Duodenal mucosa (tissue), 2 donors: ENCODE measurements around the gene TEAD3.
"Not testable (repeated sequence)": the region's sequence is repeated elsewhere in the genome, so short reads cannot be mapped to it uniquely, and the experiment has no call there.

Source experiments
- H3K27ac ChIP-seq: one replicate; pipeline ENCODE4 v1.7.0; 2013; ENCODE audit warnings: low read depth, low read length
- H3K27me3 ChIP-seq, 2 donors: one replicate each; pipeline ENCODE4 v1.7.0; 2013; ENCODE audit warnings: low read length in 2 of 2, control low read depth in 1 of 2; ENCODE audit not compliant: insufficient read depth in 2 of 2, control insufficient read depth in 1 of 2
- H3K36me3 ChIP-seq, 2 donors: one replicate each; pipeline ENCODE4 v1.7.0; 2013; ENCODE audit warnings: low read length in 2 of 2, control low read depth in 1 of 2; ENCODE audit not compliant: insufficient read depth in 2 of 2, control insufficient read depth in 1 of 2
- H3K4me1 ChIP-seq, 2 donors: one replicate each; pipeline ENCODE4 v1.7.0; 2013; ENCODE audit warnings: low read length in 2 of 2, control low read depth in 1 of 2; ENCODE audit not compliant: insufficient read depth in 2 of 2, control insufficient read depth in 1 of 2
- H3K4me3 ChIP-seq, 2 donors: one replicate each; pipeline ENCODE4 v1.7.0; 2013; ENCODE audit warnings: low read length in 2 of 2, low read depth in 1 of 2
- H3K9ac ChIP-seq, 2 donors: one replicate each; pipeline ENCODE4 v1.7.0; 2013; ENCODE audit warnings: low read length in 2 of 2, low read depth in 1 of 2
- H3K9me3 ChIP-seq, 2 donors: one replicate each; pipeline ENCODE4 v1.7.0; 2013; ENCODE audit warnings: low read length in 2 of 2, control low read depth in 1 of 2; ENCODE audit not compliant: control insufficient read depth in 1 of 2

Gene TEAD3

GRCh38 chr6:35524380-35525020, 27.6 kb upstream of the TEAD3 start:
- H3K9me3 ChIP-seq, result no peaks in the 10 kb centered on the region
- no peaks in the 10 kb centered on the region for H3K36me3 ChIP-seq
- H3K27me3 ChIP-seq, result no peaks in the 10 kb centered on the region
- no peak overlapping the region for H3K4me3 ChIP-seq
- no peaks in the 10 kb centered on the region for H3K4me1 ChIP-seq
- H3K9ac ChIP-seq, result no peak overlapping the region
- H3K27ac ChIP-seq, result no peak overlapping the region

- Histone ChIP-seq H3K9ac (no peak overlapping the region), H3K36me3 (no peaks in the 10 kb centered on the region), H3K4me1 (no peaks in the 10 kb centered on the region), H3K27ac (no peak overlapping the region), H3K9me3 (no peaks in the 10 kb centered on the region), H3K4me3 (peak overlapping the region; percentile 32 to 45), H3K27me3 (no peaks in the 10 kb centered on the region)
Measured at GRCh38 chr6:35522660-35523658, 26.1 kb upstream of the TEAD3 start.

- no peak overlapping the region for H3K4me3 ChIP-seq
- H3K27ac ChIP-seq, result no peak overlapping the region
- no peak overlapping the region for H3K9ac ChIP-seq
- H3K27me3 ChIP-seq, result no peaks in the 10 kb centered on the region
- H3K9me3 ChIP-seq, result no peaks in the 10 kb centered on the region
- H3K36me3 ChIP-seq, result no peaks in the 10 kb centered on the region
- no peaks in the 10 kb centered on the region for H3K4me1 ChIP-seq
Measured at GRCh38 chr6:35522151-35522550, 25.3 kb upstream of the TEAD3 start.

- Histone ChIP-seq H3K9ac (no peak overlapping the region), H3K4me3 (no peak overlapping the region), H3K27ac (no peak overlapping the region), H3K4me1 (no peaks in the 10 kb centered on the region), H3K36me3 (no peaks in the 10 kb centered on the region), H3K27me3 (no peaks in the 10 kb centered on the region), H3K9me3 (no peaks in the 10 kb centered on the region)
Measured at GRCh38 chr6:35521235-35521634, 24.4 kb upstream of the TEAD3 start.

- no peaks in the 10 kb centered on the region for H3K9me3 ChIP-seq
- H3K4me1 ChIP-seq, result no peaks in the 10 kb centered on the region
- no peaks in the 10 kb centered on the region for H3K27me3 ChIP-seq
- no peak overlapping the region for H3K4me3 ChIP-seq
- H3K36me3 ChIP-seq, result no peaks in the 10 kb centered on the region
- H3K27ac ChIP-seq, result no peak overlapping the region
- no peak overlapping the region for H3K9ac ChIP-seq
Measured at GRCh38 chr6:35519313-35520015, 22.6 kb upstream of the TEAD3 start.

GRCh38 chr6:35518566-35519312, 21.9 kb upstream of the TEAD3 start:
- H3K36me3 ChIP-seq, result no peaks in the 10 kb centered on the region
- no peak overlapping the region for H3K27ac ChIP-seq
- H3K27me3 ChIP-seq, result no peaks in the 10 kb centered on the region
- H3K9me3 ChIP-seq, result no peaks in the 10 kb centered on the region
- H3K9ac ChIP-seq, result no peak overlapping the region
- H3K4me1 ChIP-seq, result no peaks in the 10 kb centered on the region
- H3K4me3 ChIP-seq, result no peak overlapping the region

- H3K9me3 ChIP-seq, H3K9ac ChIP-seq, H3K4me1 ChIP-seq, H3K36me3 ChIP-seq, H3K27me3 ChIP-seq, H3K4me3 ChIP-seq, H3K27ac ChIP-seq: not testable (repeated sequence)
Measured at GRCh38 chr6:35517978-35518377, 21.1 kb upstream of the TEAD3 start.

- Histone ChIP-seq H3K9ac (no peak overlapping the region), H3K36me3 (no peaks in the 10 kb centered on the region), H3K4me3 (no peak overlapping the region), H3K27ac (no peak overlapping the region), H3K9me3 (no peaks in the 10 kb centered on the region), H3K27me3 (no peaks in the 10 kb centered on the region), H3K4me1 (no peaks in the 10 kb centered on the region)
Measured at GRCh38 chr6:35516712-35517111, 19.8 kb upstream of the TEAD3 start.

GRCh38 chr6:35515939-35516338, 19.1 kb upstream of the TEAD3 start:
- H3K36me3 ChIP-seq, H3K27ac ChIP-seq, H3K9ac ChIP-seq, H3K9me3 ChIP-seq, H3K27me3 ChIP-seq, H3K4me3 ChIP-seq, H3K4me1 ChIP-seq: not testable (repeated sequence)
